GM19351 (cell line): ENCODE data around the gene DGLUCY.
"Not testable (repeated sequence)": the region's sequence is repeated elsewhere in the genome, so short reads cannot be mapped to it uniquely, and the experiment has no call there.

Experiments
- ATAC-seq: cut with Tn5 transposase; IDR thresholded peaks from one replicate; pipeline ENCODE4 v1.9.1; 2021; ENCODE audit warnings: mild to moderate bottlenecking, moderate library complexity; ENCODE audit not compliant: unreplicated experiment

The DGLUCY gene

DNA sequence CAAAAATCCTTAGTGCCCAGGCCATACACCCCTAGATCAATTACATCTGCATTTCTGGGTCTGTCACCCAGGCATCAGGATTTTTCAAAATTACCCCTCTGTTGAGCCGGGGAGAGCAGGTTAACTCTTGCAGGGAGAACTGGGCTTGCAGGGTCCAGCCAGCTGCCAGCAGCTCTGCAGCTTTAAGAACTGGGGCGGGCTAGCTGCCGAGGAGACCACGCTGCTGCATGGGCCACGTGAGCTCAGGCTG is at the start of gene DGLUCY:
Gene DGLUCY, plus strand, starts transcription at position 245 of the 250 bp plus-strand sequence. CDS start 46,222 bp downstream, outside the sequence.
- peak; percentile 71 for ATAC-seq

DNA sequence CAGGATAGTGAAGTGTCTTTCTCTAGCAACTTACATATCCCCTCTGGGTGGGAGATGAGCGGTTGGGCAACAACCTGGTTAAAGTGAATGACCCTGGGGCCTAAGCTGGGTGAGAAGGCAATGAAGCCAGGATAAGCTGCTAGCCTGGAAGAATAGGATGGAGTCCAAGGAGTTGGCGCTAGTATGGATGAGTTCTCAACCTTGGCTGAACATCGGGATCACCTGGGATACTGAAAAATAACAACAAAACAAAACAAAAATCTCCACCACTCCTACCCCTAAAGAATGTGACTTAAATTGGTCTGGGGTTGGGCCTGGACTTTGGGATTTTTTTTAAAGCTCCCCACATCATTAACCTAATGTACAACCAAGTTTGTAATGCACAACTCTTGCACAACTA is 48.6 kb upstream of the DGLUCY start:
- ATAC-seq: no peak

- no peak for ATAC-seq
Measured at GRCh38 chr14:91067186-91067585, 46.7 kb upstream of the DGLUCY start.

GRCh38 chr14:91068642-91069041 is 45.2 kb upstream of the DGLUCY start:
- no peak for ATAC-seq

- no peak for ATAC-seq
Measured at GRCh38 chr14:91070572-91070971, 43.3 kb upstream of the DGLUCY start.

- ATAC-seq: no peak
Measured at GRCh38 chr14:91075553-91075952, 38.3 kb upstream of the DGLUCY start.

DNA sequence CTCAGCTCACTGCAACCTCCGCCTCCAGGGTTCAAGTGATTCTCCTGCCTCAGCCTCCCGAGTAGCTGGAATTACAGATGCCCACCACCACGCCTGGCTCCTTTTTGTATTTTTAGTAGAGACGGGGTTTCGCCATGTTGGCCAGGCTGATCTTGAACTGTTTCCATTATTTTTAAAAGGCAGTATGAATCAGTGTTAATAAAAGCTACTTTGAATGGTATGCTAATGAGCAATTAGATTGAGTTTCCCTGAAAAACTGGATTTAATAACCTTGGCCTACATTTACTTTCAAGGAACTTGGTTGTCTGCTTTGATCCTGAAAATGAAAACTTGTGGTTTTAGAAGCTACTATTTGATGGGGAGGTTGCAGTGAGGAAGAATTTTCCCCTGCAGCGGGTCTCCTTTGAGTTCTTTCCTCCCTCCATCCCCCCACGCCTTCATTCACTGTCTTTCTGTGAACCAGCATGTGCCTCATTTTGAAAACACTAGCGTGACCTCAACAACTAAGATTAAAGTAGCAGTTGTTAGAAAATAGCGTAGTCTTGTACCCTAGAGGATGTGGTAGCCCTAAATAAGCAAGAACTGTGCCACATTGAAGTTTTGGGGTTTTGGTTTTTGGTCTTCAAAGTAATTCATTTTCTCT is 35.7 kb upstream of the DGLUCY start:
- peak; percentile 85 for ATAC-seq

- no peak for ATAC-seq
Measured at GRCh38 chr14:91080071-91080470, 33.8 kb upstream of the DGLUCY start.

DNA sequence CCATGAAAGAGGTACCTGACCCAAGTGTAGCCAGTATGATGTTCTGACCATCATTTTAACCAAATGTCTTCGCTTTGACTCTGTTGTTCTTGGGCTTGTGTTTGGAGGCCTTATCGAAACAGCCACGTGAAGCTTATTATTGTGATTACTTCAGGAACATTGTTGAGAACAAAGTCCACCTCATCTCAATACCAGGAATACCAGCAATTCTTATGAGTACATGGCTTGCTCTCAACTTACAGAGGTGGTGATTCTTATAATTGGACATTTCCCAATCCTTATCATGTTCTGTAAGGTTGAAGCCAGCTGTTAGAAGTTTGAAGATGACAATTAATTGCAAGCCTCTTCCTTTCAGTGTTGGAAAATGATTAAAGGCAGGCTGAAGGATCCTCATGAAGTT is 31.6 kb upstream of the DGLUCY start:
- ATAC-seq: no peak

DNA sequence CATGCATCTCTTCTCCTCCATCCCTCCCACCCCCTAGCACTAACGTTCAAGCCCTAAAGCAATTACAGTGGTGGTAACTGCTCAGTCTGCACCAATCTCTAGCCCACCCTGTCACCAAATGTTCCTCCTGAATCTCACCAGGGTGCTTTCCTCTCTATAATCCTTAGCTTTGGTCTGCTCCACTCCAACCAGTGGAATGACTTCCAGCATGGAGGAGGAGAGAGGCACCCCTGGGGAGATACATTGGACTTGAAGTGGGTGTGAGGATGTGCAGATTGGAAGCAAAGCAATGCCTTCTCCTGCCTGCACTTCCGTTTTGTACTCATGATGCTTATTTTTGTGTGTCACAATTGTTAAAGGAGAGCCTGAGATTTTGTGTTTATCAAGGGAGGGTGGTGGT is 29.4 kb upstream of the DGLUCY start:
- ATAC-seq: no peak

GRCh38 chr14:91087470-91087869 is 26.4 kb upstream of the DGLUCY start:
- not testable (repeated sequence) for ATAC-seq

- ATAC-seq: no peak
Measured at GRCh38 chr14:91088585-91089235, 25.2 kb upstream of the DGLUCY start.

DNA sequence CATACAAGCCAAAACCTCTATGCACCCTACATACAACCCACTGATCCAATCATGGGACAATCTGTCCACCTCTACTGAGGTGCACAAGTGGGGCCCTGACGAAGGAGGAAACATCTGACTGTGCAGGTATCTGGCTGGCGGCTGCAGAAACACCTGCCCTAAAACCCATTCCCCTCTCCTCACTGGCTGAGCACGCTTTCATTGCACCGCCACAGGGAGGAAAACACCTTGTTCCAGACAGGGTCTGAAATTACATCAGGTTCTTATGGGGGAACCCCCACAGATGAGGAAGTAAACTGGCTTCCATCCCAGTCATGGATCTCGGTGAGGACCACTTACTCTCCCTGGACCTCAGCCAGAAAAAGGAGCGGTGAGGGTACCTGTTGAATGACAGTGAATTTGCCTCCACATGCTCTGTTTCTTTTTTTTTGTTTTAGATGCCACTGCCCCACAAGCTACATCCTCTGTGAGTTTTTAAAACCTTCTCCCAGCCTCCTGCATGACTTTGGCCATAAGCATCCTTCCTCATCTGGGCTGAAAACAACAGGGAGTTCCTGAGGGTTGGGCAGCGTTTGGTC is 23.8 kb upstream of the DGLUCY start:
- no peak for ATAC-seq

DNA sequence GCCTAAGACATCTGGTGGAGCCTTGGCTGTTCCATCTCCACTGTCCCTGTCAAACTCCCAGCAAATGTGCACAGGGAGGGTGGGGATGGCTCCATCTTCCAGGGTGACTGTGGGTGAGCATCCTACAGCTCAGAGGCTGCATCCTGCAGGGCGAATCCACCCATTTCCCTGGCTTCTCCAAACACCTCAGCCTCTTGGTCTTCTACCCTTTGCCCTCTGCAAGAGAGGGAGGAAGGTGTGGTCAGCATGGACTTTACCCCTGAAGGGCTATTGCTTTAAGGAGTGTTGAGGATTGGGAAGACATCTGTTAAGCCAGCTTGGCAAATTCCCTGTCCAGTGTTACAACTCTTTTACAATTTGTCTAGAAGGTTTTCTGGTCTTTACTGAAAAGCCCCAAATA is 23.1 kb upstream of the DGLUCY start:
- ATAC-seq: no peak

GRCh38 chr14:91092073-91092472 is 21.8 kb upstream of the DGLUCY start:
- no peak for ATAC-seq

DNA sequence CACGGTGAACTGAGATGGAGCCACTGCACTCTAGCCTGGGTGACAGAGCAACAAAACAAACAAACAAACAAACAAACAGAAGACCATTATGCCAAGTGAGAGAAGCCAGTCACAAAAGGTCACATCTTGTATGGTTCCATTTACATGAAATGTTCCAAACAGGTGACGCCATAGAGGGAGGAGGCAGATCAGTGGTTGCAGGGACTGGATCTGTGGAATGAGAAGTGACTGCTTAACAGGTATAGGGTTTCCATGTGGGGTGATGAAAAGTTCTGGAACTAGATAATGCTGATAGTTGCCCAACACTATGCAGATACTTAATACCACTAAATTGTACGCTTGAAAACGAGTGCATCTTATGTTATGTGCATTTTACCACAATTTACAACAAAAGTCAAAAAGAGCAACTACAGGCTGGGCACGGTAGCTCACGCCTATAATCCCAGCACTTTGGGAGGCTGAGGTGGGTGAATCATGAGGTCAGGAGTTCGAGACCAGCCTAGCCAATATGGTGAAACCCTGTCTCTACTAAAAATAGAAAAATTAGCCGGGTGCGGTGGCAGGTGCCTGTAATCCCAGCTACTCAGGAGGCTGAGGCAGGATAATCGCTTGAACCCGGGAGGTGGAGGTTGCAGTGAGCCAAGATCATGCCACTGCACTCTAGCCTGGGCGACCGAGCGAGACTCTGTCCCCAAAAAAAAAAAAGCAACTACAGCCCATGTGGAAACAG is 20.0 kb upstream of the DGLUCY start:
- not testable (repeated sequence) for ATAC-seq

DNA sequence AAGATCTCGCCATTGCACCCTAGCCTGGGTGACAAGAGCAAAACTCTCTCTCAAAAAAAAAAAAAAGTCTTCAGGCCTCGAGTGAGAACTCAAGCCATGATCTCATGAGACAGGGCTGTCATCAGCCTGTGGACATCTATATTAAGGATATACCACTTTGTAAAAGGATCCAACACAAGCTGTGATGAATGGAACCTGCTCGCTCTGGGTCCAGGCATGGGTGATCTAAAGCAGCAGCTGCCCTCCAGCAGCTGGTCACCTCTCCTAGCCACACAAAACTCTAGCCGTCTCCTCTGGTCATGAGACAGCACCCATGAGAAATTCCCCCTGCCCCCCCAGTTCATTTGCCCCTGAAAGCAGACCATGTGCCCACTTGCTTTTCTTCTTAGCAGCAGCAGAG is 19.1 kb upstream of the DGLUCY start:
- no peak for ATAC-seq

GRCh38 chr14:91095178-91095577 is 18.7 kb upstream of the DGLUCY start:
- no peak for ATAC-seq

GRCh38 chr14:91097657-91098056 is 16.2 kb upstream of the DGLUCY start:
- ATAC-seq: not testable (repeated sequence)

- ATAC-seq: no peak
Measured at GRCh38 chr14:91098591-91098990, 15.3 kb upstream of the DGLUCY start.

GRCh38 chr14:91100102-91100501 is 13.8 kb upstream of the DGLUCY start:
- no peak for ATAC-seq

- no peak for ATAC-seq
Measured at GRCh38 chr14:91103116-91103515, 10.8 kb upstream of the DGLUCY start.
